PC-9 (cell line): ENCODE results near the gene KDM1A. TPM values are rescaled to one million over a fixed set of nuclear protein-coding genes. Genes with fewer than 3 reads are reported as not detected.
"Not testable (repeated sequence)": the region's sequence is repeated elsewhere in the genome, so short reads cannot be mapped to it uniquely, and the experiment has no call there.

Experiments used
- BruUV-seq: library from RNA; stranded (reverse); fragments of 400-500 nt; replicated peaks from 2 replicates; lab custom pipeline; 2021; lab: Mats Ljungman, UMichigan
- CTCF ChIA-PET: fragments of 300-600 bp; sonication (Branson Sonifier 250); formaldehyde crosslinking; loops from one replicate; lab custom pipeline; 2022; ENCODE audit warnings: antibody characterized with exemption; lab: Charles Lee
- POLR2A ChIA-PET: fragments of 300-600 bp; sonication (Branson Sonifier 250); formaldehyde crosslinking; loops from one replicate; lab custom pipeline; 2022; ENCODE audit warnings: antibody characterized with exemption; ENCODE audit not compliant: unreplicated experiment; lab: Charles Lee
- DNase-seq, 2 experiments: peaks; one replicate each; pipeline versions ENCODE4 v3.0.0 to v3.0.0-alpha.2; 2015 to 2022; ENCODE audit warnings: mixed read lengths in 1 of 2
- H2AFZ ChIP-seq: fragments of 200-600 bp; sonication (generic); 2 replicates; pipeline ENCODE4 v1.8.1; 2017; ENCODE audit warnings: antibody characterized with exemption
- H3F3A ChIP-seq: fragments of 200-600 bp; sonication (generic); 2 replicates; pipeline ENCODE4 v1.8.1; 2017; ENCODE audit warnings: antibody characterized with exemption, mild to moderate bottlenecking, low read depth; ENCODE audit not compliant: insufficient read depth
- H3K27ac ChIP-seq: fragments of 200-600 bp; sonication (generic); 2 replicates; pipeline ENCODE4 v1.6.1; 2016; ENCODE audit warnings: mixed run types
- H3K27me3 ChIP-seq: fragments of 200-600 bp; sonication (generic); 2 replicates; pipeline ENCODE4 v1.6.1; 2016; ENCODE audit warnings: low read depth, mixed run types; ENCODE audit not compliant: insufficient read depth
- H3K36me3 ChIP-seq: fragments of 200-600 bp; sonication (generic); 2 replicates; pipeline ENCODE4 v1.6.1; 2016; ENCODE audit warnings: low read depth, mixed run types
- H3K4me1 ChIP-seq: fragments of 200-600 bp; sonication (generic); replicated peaks from 2 replicates; pipeline ENCODE4 v1.6.1; 2016; ENCODE audit warnings: mixed run types; ENCODE audit not compliant: insufficient read depth
- H3K4me2 ChIP-seq: fragments of 200-600 bp; sonication (generic); 2 replicates; pipeline ENCODE4 v1.6.1; 2017; ENCODE audit warnings: mixed run types
- H3K4me3 ChIP-seq: fragments of 200-600 bp; sonication (generic); 2 replicates; pipeline ENCODE4 v1.6.1; 2016; ENCODE audit warnings: mixed run types
- H3K79me2 ChIP-seq: fragments of 200-600 bp; sonication (generic); 2 replicates; pipeline ENCODE4 v1.6.1; 2017; ENCODE audit warnings: low read depth, mixed run types
- H3K9me2 ChIP-seq: fragments of 200-600 bp; sonication (generic); 2 replicates; pipeline ENCODE4 v1.8.1; 2017; ENCODE audit warnings: mild to moderate bottlenecking; ENCODE audit not compliant: insufficient read depth
- H3K9me3 ChIP-seq: fragments of 200-600 bp; sonication (generic); 2 replicates; pipeline ENCODE4 v1.8.1; 2016; ENCODE audit warnings: low read depth; ENCODE audit not compliant: insufficient read depth
- H4K20me1 ChIP-seq: fragments of 200-600 bp; sonication (generic); 2 replicates; pipeline ENCODE4 v1.8.1; 2017; ENCODE audit not compliant: insufficient read depth
- EZH2 ChIP-seq: fragments of 200-600 bp; sonication (generic); IDR thresholded peaks from 2 replicates; pipeline ENCODE4 v1.8.0; 2017; ENCODE audit warnings: antibody characterized with exemption, low read depth
- intact Hi-C: fragments of 100-400 bp; cut with micrococcal nuclease; formaldehyde crosslinking; loops from one replicate; pipeline ENCODE4 v1.10.0; 2022; ENCODE audit not compliant: unreplicated experiment
- total RNA-seq: library from RNA; stranded (reverse); gene quantifications from 2 replicates; pipeline ENCODE4 v1.2.3, GENCODE V29; 2021
- TF ChIP-seq, protein P1 (sequence below): fragments of 200-600 bp; sonication (generic); conservative IDR thresholded peaks from 2 replicates; pipeline ENCODE4 v1.6.1; 2017; ENCODE audit warnings: mixed run types, antibody characterized with exemption, mild to moderate bottlenecking, moderate library complexity

KDM1A gene
- total RNA-seq, 1 experiment from 2014 or later, result 213 TPM

DNA sequence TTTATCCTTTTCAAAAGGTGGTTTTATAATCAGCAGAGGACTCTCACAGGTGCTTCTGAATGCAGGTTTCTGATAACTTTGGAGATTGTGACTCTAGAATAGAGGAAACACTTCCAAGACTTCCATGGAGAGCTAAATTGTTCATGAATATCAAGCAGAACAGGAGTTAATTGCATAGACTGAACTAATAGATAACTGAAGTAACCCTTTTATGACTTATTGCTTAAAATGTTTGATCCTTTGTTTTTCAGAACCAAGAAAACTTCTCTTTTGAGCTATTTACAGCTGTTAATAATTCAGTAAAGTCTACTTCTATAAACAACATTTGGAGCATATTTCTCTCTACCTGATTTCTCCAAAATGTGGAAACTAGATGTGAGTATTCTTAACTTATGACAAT, 23.5 kb upstream of the KDM1A start:
- H3K79me2 ChIP-seq, result peaks cover 38% of the 10 kb centered on the region
- no peaks in the 10 kb centered on the region for H3K27me3 ChIP-seq
- ChIA-PET CTCF (no interaction called here), POLR2A (no interaction called here)
- H3K4me3 ChIP-seq, result no peak overlapping the region
- H3K27ac ChIP-seq, result peak overlapping the region; percentile 93; the same call in 1 of the 2 replicates
- no TSS peak for BruUV-seq
- no peak overlapping the region for H3K4me2 ChIP-seq
- H3F3A ChIP-seq, result peaks cover 24% of the 10 kb centered on the region
- no peak for TF ChIP-seq EZH2
- TF ChIP-seq, protein P1, sequence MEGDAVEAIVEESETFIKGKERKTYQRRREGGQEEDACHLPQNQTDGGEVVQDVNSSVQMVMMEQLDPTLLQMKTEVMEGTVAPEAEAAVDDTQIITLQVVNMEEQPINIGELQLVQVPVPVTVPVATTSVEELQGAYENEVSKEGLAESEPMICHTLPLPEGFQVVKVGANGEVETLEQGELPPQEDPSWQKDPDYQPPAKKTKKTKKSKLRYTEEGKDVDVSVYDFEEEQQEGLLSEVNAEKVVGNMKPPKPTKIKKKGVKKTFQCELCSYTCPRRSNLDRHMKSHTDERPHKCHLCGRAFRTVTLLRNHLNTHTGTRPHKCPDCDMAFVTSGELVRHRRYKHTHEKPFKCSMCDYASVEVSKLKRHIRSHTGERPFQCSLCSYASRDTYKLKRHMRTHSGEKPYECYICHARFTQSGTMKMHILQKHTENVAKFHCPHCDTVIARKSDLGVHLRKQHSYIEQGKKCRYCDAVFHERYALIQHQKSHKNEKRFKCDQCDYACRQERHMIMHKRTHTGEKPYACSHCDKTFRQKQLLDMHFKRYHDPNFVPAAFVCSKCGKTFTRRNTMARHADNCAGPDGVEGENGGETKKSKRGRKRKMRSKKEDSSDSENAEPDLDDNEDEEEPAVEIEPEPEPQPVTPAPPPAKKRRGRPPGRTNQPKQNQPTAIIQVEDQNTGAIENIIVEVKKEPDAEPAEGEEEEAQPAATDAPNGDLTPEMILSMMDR, result no peak
- intact Hi-C loops, result no loop called here
- peaks cover 36% of the 10 kb centered on the region for H3K36me3 ChIP-seq
- no peaks in the 10 kb centered on the region for H4K20me1 ChIP-seq
- H3K9me3 ChIP-seq, result peaks cover 12% of the 10 kb centered on the region; the same call in 1 of the 2 replicates
- H2AFZ ChIP-seq, result no peak overlapping the region
- no peak for DNase-seq
- H3K4me1 ChIP-seq, result peaks cover 37% of the 10 kb centered on the region
- no peaks in the 10 kb centered on the region for H3K9me2 ChIP-seq

GRCh38 chr1:22997528-22997927, 21.7 kb upstream of the KDM1A start:
- POLR2A ChIA-PET, intact Hi-C loops, H4K20me1 ChIP-seq, BruUV-seq, H3K27me3 ChIP-seq, H3K9me3 ChIP-seq, H2AFZ ChIP-seq, H3K9me2 ChIP-seq, CTCF ChIA-PET: not testable (repeated sequence)
- peaks cover 55% of the 10 kb centered on the region for H3K79me2 ChIP-seq
- peak; percentile 47 to 80 for DNase-seq
- H3K27ac ChIP-seq, result peak overlapping the region; percentile 93
- peaks cover 54% of the 10 kb centered on the region for H3K4me1 ChIP-seq
- H3K4me2 ChIP-seq, result peak overlapping the region; percentile 50
- peaks cover 30% of the 10 kb centered on the region for H3F3A ChIP-seq
- peaks cover 36% of the 10 kb centered on the region for H3K36me3 ChIP-seq
- peak overlapping the region; percentile 15; the same call in 1 of the 2 replicates for H3K4me3 ChIP-seq

DNA sequence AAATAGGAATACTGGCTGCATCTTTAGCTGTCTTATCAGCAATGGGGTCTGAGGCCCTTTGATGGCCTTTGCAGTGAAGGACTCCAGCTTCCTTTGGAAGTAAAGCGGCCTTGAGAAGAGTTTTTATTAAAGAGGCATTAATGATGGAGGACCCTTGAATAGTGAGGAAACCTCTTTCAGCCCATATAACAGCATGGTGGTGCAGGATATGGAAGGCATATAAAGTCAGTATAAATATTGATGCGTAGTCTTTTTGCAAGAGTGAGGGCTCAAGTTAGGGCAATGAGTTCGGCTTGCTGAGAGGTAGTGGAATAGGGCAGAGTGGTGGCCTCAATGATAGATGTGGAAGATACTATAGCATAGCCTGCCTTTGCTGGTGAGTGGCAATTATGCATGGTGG, 19.1 kb upstream of the KDM1A start:
- POLR2A ChIA-PET, CTCF ChIA-PET: not testable (repeated sequence)

GRCh38 chr1:23002218-23002617, 17.1 kb upstream of the KDM1A start:
- H3K4me3 ChIP-seq, result peak overlapping the region; percentile 58
- H3K4me2 ChIP-seq, result peak overlapping the region; percentile 80
- peak overlapping the region; percentile 92 for H3K27ac ChIP-seq
- peaks cover 71% of the 10 kb centered on the region for H3K4me1 ChIP-seq
- H3K79me2 ChIP-seq, result peaks cover 54% of the 10 kb centered on the region
- H4K20me1 ChIP-seq, CTCF ChIA-PET, H3K27me3 ChIP-seq, POLR2A ChIA-PET, BruUV-seq, H2AFZ ChIP-seq, intact Hi-C loops, DNase-seq, H3K9me3 ChIP-seq, H3K9me2 ChIP-seq: not testable (repeated sequence)
- H3K36me3 ChIP-seq, result peaks cover 22% of the 10 kb centered on the region
- peaks cover 53% of the 10 kb centered on the region for H3F3A ChIP-seq

More for the DNA sequence above, 19.1 kb upstream of the KDM1A start:
- BruUV-seq, H4K20me1 ChIP-seq, H2AFZ ChIP-seq, intact Hi-C loops, DNase-seq, H3K9me3 ChIP-seq, H3K9me2 ChIP-seq, H3K4me3 ChIP-seq, H3K27me3 ChIP-seq, H3K27ac ChIP-seq: not testable (repeated sequence)
- Histone ChIP-seq H3K79me2 (peaks cover 64% of the 10 kb centered on the region), H3K36me3 (peaks cover 30% of the 10 kb centered on the region), H3K4me1 (peaks cover 66% of the 10 kb centered on the region), H3K4me2 (peak overlapping the region; percentile 80), H3F3A (peaks cover 56% of the 10 kb centered on the region)
